Measurements from ENCODE around the gene TNIP2. TPM values are rescaled to one million over a fixed set of nuclear protein-coding genes. Genes with fewer than 3 reads are reported as not detected.

TNIP2 gene
- total and polyA plus RNA-seq, 2 donors (not counting 3 experiments of a cell fraction or from before 2014, with no cell fraction given): 37.7 to 52.1 TPM

GRCh38 chr4:2732526-2732925 lies 23.6 kb downstream of the TNIP2 start:
- no peak overlapping the region for H3K4me2 ChIP-seq (ENCODE audit: insufficient read depth, low read length)
- ChIA-PET CTCF (no interaction called here), POLR2A (no interaction called here)
- H2AFZ ChIP-seq (ENCODE audit: low read depth, low read length): no peak overlapping the region
- no peaks in the 10 kb centered on the region for H3K9me3 ChIP-seq (replicated peaks; ENCODE audit: control insufficient read depth, insufficient read depth, low read length)
- no peak overlapping the region for H3K27ac ChIP-seq (ENCODE audit: insufficient read depth, low read depth, low read length)
- H3K9ac ChIP-seq (replicated peaks; ENCODE audit: extremely low read depth, insufficient read depth, low read length): no peak overlapping the region
- no TSS peak for BruUV-seq (replicated peaks)
- no peaks in the 10 kb centered on the region for H3K9me1 ChIP-seq (replicated peaks; ENCODE audit: control insufficient read depth, extremely low read depth, insufficient read depth, low read length)
- H3K4me1 ChIP-seq (ENCODE audit: control insufficient read depth, extremely low read depth, insufficient read depth, low read length): no peaks in the 10 kb centered on the region
- FAIRE-seq (no peak), DNase-seq (ENCODE audit: low read depth, low spot score) (no peak)
- dilution Hi-C loops (cut with MboI; ENCODE audit: extremely low pct_ligation_motif_present, low sequenced_read_pairs): no loop called here
- TF ChIP-seq MYC (IDR thresholded peaks at IDR 0.05; ENCODE audit: low read depth, low read length) (no peak), JUN (IDR thresholded peaks at IDR 0.05; ENCODE audit: borderline replicate concordance, insufficient read depth, insufficient read length, low read depth) (no peak), FOS (IDR thresholded peaks at IDR 0.05; ENCODE audit: borderline replicate concordance, insufficient read depth, low read length) (no peak), POLR2A (IDR thresholded peaks at IDR 0.05; ENCODE audit: low read depth, low read length) (no peak), GATA2 (IDR thresholded peaks at IDR 0.05; ENCODE audit: insufficient read depth, insufficient read length, low read depth, low read length) (no peak), POLR2AphosphoS5 (IDR thresholded peaks at IDR 0.05; ENCODE audit: insufficient read depth, low read depth, low read length) (no peak), CTCF (IDR thresholded peaks at IDR 0.05; ENCODE audit: extremely low read depth in 1 of 2, insufficient read depth in 1 of 2, low read depth in 1 of 2, low read length in 2 of 2) (no peak), EZH2 (IDR thresholded peaks at IDR 0.05; ENCODE audit: borderline replicate concordance, low read depth, low read length, severe bottlenecking) (no peak), MAX (IDR thresholded peaks at IDR 0.05; ENCODE audit: insufficient read depth, insufficient read length) (no peak)
- intact Hi-C loops (cut with micrococcal nuclease): no loop called here
- no peaks in the 10 kb centered on the region for H4K20me1 ChIP-seq (replicated peaks; ENCODE audit: control insufficient read depth, extremely low read depth, insufficient read depth, low read length)
- no peaks in the 10 kb centered on the region for H3K79me2 ChIP-seq (ENCODE audit: control insufficient read depth, insufficient read depth, low read length)
- H3K4me3 ChIP-seq (replicated peaks in 1 of 3; ENCODE audit: insufficient read depth in 1 of 3, low read depth in 1 of 3, low read length in 3 of 3): no peak overlapping the region
- H3K27me3 ChIP-seq (ENCODE audit: control insufficient read depth in 2 of 2, insufficient read depth in 2 of 2, low read length in 2 of 2): no peaks in the 10 kb centered on the region
- H3K36me3 ChIP-seq (ENCODE audit: control insufficient read depth in 2 of 2, extremely low read depth in 1 of 2, insufficient read depth in 2 of 2, low read length in 2 of 2): peaks cover 6 to 15% of the 10 kb centered on the region in 2 experiments

All from endothelial cell of umbilical vein (primary cell).